Spinal cord (tissue), 10 donors: Measurements from ENCODE around the gene NOL6. TPM values are rescaled to one million over a fixed set of nuclear protein-coding genes. Genes with fewer than 3 reads are reported as not detected.
"Not testable (repeated sequence)": the region's sequence is repeated elsewhere in the genome, so short reads cannot be mapped to it uniquely, and the experiment has no call there.

ENCODE experiments used
- DNase-seq, 6 donors: peaks; one replicate each; pipeline versions ENCODE4 v3.0.0 to v3.0.0-alpha.2; 2013 to 2015; ENCODE audit warnings: low spot score in 6 of 6, low read depth in 4 of 6
- H3K27ac ChIP-seq: one replicate; pipeline ENCODE4 v1.5.1; 2013; ENCODE audit warnings: low read depth, low read length, control low read depth
- H3K27me3 ChIP-seq: one replicate; pipeline ENCODE4 v1.6.1; 2013; ENCODE audit warnings: low read length; ENCODE audit not compliant: control insufficient read depth, insufficient read depth
- H3K36me3 ChIP-seq: one replicate; pipeline ENCODE4 v1.6.1; 2013; ENCODE audit warnings: low read length; ENCODE audit not compliant: control insufficient read depth, insufficient read depth
- H3K4me1 ChIP-seq: one replicate; pipeline ENCODE4 v1.6.1; 2013; ENCODE audit warnings: low read length; ENCODE audit not compliant: control insufficient read depth, insufficient read depth
- H3K4me3 ChIP-seq: one replicate; pipeline ENCODE4 v1.5.1; 2013; ENCODE audit warnings: low read depth, low read length, control low read depth
- H3K9me3 ChIP-seq: one replicate; pipeline ENCODE4 v1.6.1; 2013; ENCODE audit warnings: low read length; ENCODE audit not compliant: control insufficient read depth, insufficient read depth
- WGBS: methylation state at CpG from one replicate; pipeline ENCODE4 v1.1.5; 2013; ENCODE audit warnings: missing lambda C conversion rate; ENCODE audit not compliant: insufficient coverage; 5-methylcytosine and 5-hydroxymethylcytosine counted together
- polyA plus RNA-seq, 2 donors: library from polyadenylated mRNA; unstranded; fragments of 120-200 nt; gene quantifications; one replicate each; pipeline ENCODE4 v1.2.1, GENCODE V29; 2013; ENCODE audit not compliant: insufficient read length in 2 of 2
- total RNA-seq, 2 donors: library from RNA; depleted of rRNA in 1 of 2; stranded (reverse); fragments of 120-200 nt in 1 of 2; fragments of >200 nt in 1 of 2; gene quantifications; one replicate each; pipeline versions ENCODE4 v1.2.3 to v1.2.4, GENCODE V29; 2013 to 2014
- donor health status: healthy.

Gene NOL6
- total and polyA plus RNA-seq, 4 donors = 14.5 to 24.2 (median 20.3) TPM

DNA sequence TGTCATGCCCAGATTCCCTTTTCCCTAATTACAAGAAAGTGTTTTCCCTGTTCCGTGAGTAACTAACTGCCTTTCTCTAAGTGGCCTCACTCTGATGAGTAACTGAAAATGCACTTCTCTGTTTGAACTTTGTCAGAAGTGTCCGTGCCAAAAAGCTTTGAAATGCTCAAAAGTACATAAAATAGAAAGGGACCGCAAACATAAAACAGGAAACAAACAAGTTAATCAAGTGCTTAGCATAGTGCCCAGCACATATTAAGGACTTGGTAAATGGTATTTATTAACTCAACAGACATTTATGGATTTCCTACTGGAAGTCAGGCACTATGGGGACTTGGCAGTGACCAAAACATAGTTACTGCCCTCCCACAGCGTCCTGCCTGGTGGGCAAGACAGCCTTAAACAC is 48.6 kb downstream of the NOL6 start:
- WGBS = 71% methylated on average over 1 of the region's 4 CpGs
- no peak for DNase-seq
- no peaks in the 10 kb centered on the region for H3K4me1 ChIP-seq
- no peaks in the 10 kb centered on the region for H3K9me3 ChIP-seq
- H3K27ac ChIP-seq = no peak overlapping the region
- no peaks in the 10 kb centered on the region for H3K27me3 ChIP-seq
- no peak overlapping the region for H3K4me3 ChIP-seq
- no peaks in the 10 kb centered on the region for H3K36me3 ChIP-seq

DNA sequence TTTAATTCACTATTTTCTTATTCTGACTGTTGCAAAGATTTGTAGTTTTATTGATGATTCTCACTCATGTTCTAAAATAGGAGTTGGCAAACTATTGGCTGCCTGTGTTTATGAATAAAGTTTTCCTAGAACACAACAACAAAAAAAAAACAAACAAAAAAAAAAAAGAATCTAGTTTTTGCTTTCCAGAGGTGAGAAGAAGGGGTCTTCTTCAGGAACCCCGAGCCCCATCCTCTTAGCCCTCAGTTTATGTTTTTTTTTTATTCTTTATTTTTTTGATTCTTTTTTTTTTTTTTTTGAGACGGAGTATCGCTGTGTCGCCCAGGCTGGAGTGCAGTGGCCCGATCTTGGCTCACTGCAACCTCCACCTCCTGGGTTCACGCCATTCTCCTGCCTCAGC is 49.2 kb downstream of the NOL6 start:
- not testable (repeated sequence) for H3K36me3 ChIP-seq, H3K4me3 ChIP-seq, H3K4me1 ChIP-seq, H3K27me3 ChIP-seq, DNase-seq, H3K27ac ChIP-seq, H3K9me3 ChIP-seq
- WGBS = no CpG with 5 or more reads among the region's 6 CpGs

DNA sequence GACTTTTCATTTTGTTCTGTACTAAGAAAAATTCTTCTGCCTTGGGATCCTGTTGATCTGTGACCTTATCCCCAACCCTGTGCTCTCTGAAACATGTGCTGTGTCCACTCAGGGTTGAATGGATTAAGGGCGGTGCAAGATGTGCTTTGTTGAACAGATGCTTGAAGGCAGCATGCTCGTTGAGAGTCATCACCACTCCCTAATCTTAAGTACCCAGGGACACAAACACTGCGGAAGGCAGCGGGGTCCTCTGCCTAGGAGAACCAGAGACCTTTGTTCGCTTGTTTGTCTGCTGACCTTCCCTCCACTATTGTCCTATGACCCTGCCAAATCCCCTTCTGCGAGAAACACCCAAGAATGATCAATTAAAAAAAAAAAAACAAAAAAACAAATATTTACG is 49.7 kb downstream of the NOL6 start:
- not testable (repeated sequence) for H3K4me1 ChIP-seq, H3K27me3 ChIP-seq, H3K9me3 ChIP-seq, H3K4me3 ChIP-seq, H3K36me3 ChIP-seq, H3K27ac ChIP-seq, DNase-seq
- no CpG with 5 or more reads among the region's 7 CpGs for WGBS

DNA sequence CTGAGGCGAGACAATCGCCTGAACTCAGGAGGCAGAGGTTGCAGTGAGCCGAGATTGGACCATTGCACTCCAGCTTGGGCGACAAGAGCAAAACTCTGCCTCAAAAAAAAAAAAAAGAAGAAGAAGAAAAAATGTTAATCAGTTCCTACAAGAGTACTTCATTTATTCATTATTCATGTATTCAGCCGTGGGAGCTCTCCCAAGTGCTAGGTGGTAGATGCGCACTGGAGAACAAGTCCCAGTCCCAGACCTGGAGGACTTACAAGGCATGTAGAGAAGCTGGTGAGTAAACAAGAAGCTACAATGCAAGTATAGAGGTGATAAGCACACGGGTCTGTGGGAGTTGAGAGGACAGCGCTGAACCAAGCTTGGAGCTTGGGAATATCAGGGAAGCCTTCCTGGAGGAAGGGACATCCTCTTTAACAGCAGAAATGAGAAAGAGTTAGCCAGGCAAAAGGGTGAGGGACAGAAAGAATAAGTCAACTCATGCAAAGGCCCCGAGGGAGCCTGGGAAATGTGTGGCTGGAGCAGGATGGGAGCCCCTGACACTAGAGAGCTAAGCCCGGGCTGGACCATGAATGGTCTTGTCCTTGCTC is 53.9 kb downstream of the NOL6 start:
- DNase-seq = no peak
- Histone ChIP-seq H3K4me1 (no peaks in the 10 kb centered on the region), H3K27me3 (no peaks in the 10 kb centered on the region), H3K4me3 (no peak overlapping the region), H3K27ac (no peak overlapping the region), H3K36me3 (no peaks in the 10 kb centered on the region), H3K9me3 (no peaks in the 10 kb centered on the region)
- 61% methylated on average over 5 of the region's 10 CpGs for WGBS

DNA sequence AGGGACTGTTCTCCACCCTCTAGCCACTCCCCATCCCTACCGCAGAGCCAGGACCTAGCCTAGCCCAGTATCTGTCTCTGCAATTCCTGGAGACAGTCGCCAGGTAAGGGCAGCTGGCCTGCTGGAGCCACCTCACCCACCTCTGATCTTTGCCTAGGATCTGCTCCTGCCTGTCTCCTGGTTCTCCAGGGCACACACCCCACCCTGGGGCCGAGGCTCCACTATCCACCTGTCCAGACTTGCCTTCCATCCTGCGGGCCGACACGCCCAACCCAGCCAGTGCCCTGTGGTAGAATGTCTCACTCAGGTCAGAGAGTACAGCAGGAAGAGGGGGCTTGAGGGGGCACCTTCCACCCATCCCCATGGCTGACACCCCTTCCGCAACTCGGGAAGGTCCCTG is 55.6 kb downstream of the NOL6 start:
- H3K27ac ChIP-seq = no peak overlapping the region
- no peak overlapping the region for H3K4me3 ChIP-seq
- no peak for DNase-seq
- no peaks in the 10 kb centered on the region for H3K36me3 ChIP-seq
- no peaks in the 10 kb centered on the region for H3K27me3 ChIP-seq
- no peaks in the 10 kb centered on the region for H3K4me1 ChIP-seq
- WGBS = 83% methylated on average over 6 of the region's 8 CpGs
- no peaks in the 10 kb centered on the region for H3K9me3 ChIP-seq

DNA sequence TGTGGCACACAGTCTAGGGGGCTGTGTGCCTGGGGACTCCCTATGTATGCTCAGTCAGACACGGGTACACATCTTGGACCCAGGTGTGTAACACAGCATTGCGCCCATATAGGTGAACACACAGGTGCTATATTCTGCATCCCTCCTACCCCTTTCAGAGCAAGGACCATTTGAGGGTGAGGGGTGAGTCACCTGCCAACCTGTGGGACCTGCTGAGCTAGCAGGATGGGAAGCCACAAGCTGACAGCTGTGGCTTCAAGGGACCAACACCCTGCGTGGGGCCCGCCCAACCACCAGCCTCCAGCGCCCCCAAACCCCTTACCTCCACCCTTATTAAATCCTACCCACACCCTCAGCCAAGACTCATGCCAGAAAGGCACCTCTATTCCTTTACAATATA is 56.7 kb downstream of the NOL6 start:
- Histone ChIP-seq H3K36me3 (no peaks in the 10 kb centered on the region), H3K4me1 (no peaks in the 10 kb centered on the region), H3K27me3 (no peaks in the 10 kb centered on the region), H3K9me3 (no peaks in the 10 kb centered on the region), H3K27ac (no peak overlapping the region), H3K4me3 (no peak overlapping the region)
- 92% methylated on average over 4 of the region's 5 CpGs for WGBS
- no peak for DNase-seq

DNA sequence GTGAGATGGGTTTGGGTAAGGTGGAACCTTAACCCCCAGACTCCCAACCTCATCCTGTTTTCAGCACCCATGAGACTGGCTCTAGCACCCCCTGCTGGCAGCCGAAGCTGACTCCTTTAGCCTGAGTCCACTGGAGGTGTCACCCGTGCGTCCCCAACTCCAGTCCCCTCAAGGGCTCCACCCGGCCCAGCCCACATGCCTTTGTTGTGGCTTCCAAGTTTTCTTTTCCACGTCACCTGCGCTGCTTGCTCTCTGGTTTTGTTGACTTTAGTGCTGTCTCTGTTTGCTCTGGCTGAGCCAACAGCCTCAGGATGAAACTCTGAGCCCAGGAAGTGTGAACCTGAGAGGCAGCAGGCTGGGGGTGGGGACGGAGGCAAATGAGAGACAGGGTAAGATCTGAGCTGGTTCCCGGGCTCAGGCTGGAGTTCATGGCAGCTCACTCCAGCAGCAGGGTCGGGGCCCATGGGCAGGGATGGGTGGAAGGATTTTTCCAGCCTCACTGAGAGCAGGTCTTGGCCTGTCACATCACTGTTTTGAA is 58.2 kb downstream of the NOL6 start:
- no peaks in the 10 kb centered on the region for H3K36me3 ChIP-seq
- H3K9me3 ChIP-seq = no peaks in the 10 kb centered on the region
- WGBS = 31% methylated on average over 8 of the region's 9 CpGs
- H3K27me3 ChIP-seq = no peaks in the 10 kb centered on the region
- no peak overlapping the region for H3K27ac ChIP-seq
- peak in 3 of 6 donors; percentile 6 to 45 (median 16) for DNase-seq
- no peak overlapping the region for H3K4me3 ChIP-seq
- H3K4me1 ChIP-seq = no peaks in the 10 kb centered on the region

DNA sequence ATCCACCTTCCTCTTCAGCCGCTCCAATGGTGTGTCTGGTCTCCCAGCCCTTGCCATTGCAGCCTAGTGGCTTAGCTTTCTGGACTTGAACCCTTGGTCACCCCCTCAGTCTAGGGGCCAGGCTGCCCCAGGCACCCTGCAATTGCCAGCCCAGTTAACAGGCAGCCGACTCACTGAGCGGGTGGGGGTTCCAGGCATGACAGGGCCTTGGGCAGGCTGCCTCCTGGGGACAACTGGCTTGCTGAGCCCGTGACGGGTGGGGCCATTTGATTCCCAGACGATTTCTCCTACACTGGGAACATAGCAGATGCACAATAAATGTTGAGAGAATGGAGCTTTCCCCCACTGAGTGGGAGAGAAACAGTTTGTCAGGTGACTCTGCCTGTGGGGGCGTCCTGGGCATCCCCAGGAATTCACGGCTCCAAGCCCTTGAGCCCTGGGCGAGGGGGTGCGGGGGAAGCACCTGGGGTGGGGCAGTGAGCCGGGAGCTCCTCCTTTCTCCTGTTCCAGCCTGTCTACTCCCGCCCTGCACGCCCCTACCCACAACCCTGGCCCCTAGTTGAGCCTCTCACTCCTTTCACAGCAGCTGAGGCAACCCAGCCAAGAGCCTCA is 58.7 kb downstream of the NOL6 start:
- whole genome bisulfite sequencing = 75% methylated on average over 10 of the region's 13 CpGs

DNA sequence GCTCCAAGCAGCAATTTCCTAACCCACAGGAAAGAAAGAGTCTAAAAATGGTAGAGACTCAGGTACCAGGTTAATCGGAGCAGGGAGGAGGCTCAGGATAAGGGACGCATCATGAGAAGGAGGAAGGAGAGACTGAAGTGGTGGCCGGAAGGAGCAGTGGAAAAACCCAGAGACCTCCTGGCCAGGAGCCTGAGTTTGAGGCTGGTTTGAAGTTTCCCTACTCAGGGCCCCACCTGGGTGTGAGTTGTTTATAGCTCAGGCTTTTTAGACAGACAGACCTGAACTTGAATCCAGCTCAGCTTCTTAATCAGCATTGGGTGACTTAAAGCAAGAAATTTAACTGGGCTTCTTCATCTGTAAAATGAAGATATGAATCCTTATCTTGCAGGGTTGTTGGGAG is 59.5 kb downstream of the NOL6 start:
- 90% methylated on average over 3 of the region's 3 CpGs for WGBS
- H3K27ac ChIP-seq = no peak overlapping the region
- H3K4me3 ChIP-seq = no peak overlapping the region
- no peak for DNase-seq
- H3K36me3 ChIP-seq = no peaks in the 10 kb centered on the region
- no peaks in the 10 kb centered on the region for H3K4me1 ChIP-seq
- H3K27me3 ChIP-seq = no peaks in the 10 kb centered on the region
- H3K9me3 ChIP-seq = no peaks in the 10 kb centered on the region

More for the DNA sequence above, 58.7 kb downstream of the NOL6 start:
- Histone ChIP-seq H3K27ac (no peak overlapping the region), H3K4me3 (no peak overlapping the region), H3K9me3 (no peaks in the 10 kb centered on the region), H3K4me1 (no peaks in the 10 kb centered on the region), H3K27me3 (no peaks in the 10 kb centered on the region), H3K36me3 (no peaks in the 10 kb centered on the region)
- DNase-seq = no peak
